ENCODE data around the gene DUOXA1.
A peak's percentile ranks its signal among the peaks of the same experiment; 100 is the strongest.

DUOXA1 gene

DNA sequence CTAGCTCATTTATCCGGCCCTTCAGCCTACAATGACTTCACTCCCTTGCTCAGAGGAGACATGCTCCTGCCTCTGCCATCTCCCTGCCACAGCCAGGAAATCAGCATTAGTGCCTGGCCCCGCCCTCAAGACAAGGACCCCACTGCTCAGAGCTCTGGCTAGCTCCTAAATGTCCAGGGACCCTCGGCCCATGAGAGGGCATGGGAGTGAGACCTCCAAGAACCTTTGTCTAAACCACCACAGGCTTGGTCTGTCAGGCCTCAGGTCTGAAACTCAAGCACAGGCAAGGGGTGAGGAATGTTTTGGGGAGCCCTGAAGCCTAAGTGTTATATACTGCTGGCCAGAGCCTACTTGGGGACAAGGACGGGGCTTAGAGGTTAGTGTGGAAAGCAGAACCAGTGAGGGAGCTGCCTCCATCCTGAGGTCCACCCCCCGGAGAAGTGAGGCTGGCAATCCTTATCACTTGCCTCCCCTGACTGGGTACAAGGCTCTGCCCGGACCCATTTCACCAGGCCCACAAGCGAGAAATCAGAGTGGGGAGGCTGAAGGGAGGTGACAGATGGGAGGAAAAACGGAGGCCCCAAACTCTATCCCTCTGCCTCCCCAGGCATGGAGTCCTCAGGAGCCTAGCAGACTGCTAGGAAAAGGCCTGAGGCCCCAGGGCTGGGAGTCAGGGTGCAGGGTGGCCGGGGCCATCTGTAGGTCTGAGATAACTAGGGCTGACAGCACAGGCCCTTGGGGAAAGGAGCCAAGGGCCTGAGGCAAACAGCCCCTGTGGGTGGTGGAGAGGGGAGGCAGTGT is 39.3 kb upstream of the DUOXA1 start:
- TF ChIP-seq, protein P1, sequence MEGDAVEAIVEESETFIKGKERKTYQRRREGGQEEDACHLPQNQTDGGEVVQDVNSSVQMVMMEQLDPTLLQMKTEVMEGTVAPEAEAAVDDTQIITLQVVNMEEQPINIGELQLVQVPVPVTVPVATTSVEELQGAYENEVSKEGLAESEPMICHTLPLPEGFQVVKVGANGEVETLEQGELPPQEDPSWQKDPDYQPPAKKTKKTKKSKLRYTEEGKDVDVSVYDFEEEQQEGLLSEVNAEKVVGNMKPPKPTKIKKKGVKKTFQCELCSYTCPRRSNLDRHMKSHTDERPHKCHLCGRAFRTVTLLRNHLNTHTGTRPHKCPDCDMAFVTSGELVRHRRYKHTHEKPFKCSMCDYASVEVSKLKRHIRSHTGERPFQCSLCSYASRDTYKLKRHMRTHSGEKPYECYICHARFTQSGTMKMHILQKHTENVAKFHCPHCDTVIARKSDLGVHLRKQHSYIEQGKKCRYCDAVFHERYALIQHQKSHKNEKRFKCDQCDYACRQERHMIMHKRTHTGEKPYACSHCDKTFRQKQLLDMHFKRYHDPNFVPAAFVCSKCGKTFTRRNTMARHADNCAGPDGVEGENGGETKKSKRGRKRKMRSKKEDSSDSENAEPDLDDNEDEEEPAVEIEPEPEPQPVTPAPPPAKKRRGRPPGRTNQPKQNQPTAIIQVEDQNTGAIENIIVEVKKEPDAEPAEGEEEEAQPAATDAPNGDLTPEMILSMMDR (IDR thresholded peaks at IDR 0.05; ENCODE audit: low read depth, low read length, missing control alignments), result no peak

DNA sequence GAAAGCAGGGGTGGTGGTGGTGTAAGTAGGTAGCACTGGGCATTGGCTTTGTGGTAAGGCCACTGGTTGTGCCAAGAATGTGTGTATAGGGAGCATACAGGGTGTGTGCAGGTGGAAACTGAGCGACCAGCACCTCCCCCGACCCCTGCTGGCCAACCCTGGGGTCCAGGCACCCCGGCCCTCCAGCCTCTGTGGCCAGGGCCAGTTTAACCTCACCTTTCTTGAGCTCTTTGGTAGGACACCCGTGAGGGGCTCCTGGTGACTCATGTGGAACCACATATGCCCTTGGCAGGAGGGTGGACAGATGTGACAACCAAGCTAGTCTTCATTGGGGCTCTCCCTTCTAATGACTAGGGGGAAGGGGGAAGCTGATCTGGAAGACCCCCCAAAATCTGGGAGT is 38.6 kb upstream of the DUOXA1 start:
- TF ChIP-seq, protein P1 (IDR thresholded peaks at IDR 0.05; ENCODE audit: low read depth, low read length, missing control alignments), result no peak
- H3K4me3 ChIP-seq (replicated peaks; ENCODE audit: low read depth, low read length), result no peak overlapping the region

More for the DNA sequence above, 39.3 kb upstream of the DUOXA1 start:
- no peak for DNase-seq (ENCODE audit: extremely low read depth, low read depth)
- H3K4me3 ChIP-seq (replicated peaks; ENCODE audit: low read depth, low read length), result no peak overlapping the region

DNA sequence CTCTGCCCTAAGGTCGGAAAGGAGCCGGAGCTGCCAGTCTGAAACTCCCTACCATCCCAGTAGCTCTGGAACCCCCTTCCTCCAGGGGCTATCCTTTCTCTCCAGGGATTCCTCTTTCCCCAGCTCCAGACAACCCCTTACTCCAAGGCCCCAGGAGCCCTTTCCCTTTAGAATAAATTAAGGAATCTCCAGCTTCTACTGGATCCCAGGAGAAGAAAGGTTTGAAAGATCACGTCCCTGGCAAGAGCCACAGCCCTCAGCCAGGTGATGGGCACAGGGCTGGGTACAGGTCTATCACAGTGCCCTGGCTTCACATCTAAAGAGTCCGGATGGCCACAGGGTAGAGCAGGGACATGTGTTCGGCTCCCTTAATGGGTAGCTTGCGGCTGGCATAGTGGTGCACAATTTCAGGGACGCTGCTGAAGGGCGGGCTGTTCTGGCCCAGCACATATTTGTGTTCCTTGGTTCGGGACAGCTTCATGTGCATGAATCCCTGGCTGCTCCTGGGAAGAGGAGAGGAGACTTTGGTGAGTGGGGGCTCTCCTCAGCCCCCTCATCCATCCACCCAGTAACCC is 38.0 kb upstream of the DUOXA1 start:
- TF ChIP-seq, protein P1 (IDR thresholded peaks at IDR 0.05; ENCODE audit: low read depth, low read length, missing control alignments), result no peak
- H3K4me3 ChIP-seq (replicated peaks; ENCODE audit: low read depth, low read length), result peak overlapping the region; percentile 34; the same call in 1 of the 2 replicates
- DNase-seq (ENCODE audit: extremely low read depth, low read depth), result no peak

More for the DNA sequence above, 38.6 kb upstream of the DUOXA1 start:
- DNase-seq (ENCODE audit: extremely low read depth, low read depth), result no peak

DNA sequence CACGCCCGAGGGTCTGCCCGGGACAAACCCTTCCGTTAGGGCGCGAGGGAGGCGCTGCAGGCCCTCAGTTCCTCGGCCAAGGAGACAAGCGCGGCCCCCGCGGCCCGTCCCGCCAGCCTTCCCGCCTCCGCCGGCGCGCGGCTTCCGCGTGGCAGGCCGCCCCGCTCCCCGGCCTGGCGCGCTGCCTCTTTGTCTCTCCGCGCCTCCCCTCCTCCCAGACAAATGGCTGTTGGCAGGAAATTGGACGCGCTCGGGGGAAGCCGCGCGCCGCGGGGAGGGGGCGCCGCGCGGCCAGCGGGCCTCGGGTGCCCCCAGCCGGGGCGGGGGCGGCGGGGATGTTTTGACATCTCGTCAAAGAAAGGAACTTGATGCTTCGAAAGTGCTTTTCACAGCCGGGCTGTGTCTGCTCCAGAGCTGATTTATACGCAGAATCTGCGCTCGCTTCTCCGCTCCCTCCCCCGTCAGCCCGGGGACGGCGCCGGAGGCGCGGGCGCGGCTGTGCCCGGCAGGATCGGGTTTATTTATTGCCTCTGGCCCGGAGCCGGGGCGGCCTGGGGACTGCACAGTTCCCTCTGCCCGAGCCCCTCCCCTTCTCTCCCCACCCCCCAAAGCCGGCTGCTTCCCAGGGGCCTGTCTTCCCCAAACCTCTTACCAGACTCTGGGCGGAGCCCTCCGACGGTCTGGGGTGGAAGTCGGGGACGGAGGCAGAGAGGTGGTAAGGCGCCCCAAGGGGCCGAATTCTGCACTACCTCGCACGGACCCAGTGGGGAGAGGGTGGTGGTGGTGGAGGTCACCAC is 37.4 kb upstream of the DUOXA1 start:
- peak overlapping the region; percentile 34 for H3K4me3 ChIP-seq (replicated peaks; ENCODE audit: low read depth, low read length)
- TF ChIP-seq, protein P1 (IDR thresholded peaks at IDR 0.05; ENCODE audit: low read depth, low read length, missing control alignments), result peak; percentile 59
- peak; percentile 47 for DNase-seq (ENCODE audit: extremely low read depth, low read depth)

DNA sequence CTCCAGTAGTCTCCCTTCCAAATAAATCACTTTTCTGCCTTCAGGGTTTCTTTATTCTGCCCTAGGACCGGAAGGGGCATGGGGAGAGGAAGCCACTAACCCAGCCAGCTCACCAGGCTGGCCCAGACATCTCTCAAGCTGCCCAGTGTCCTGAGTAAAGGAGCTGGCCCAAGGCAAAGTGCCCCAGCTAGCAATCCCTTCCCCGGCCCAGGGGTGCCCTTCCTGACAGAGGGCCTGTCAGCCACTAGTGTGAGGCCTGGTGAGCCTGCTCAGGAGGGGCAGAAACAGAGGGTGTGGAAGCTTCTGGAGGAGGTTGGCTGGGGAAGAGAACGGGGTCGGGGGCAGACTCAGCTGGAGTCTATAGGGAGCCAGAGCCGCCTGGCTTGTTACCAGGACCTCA is 35.9 kb upstream of the DUOXA1 start:
- DNase-seq (ENCODE audit: extremely low read depth, low read depth), result no peak
- H3K4me3 ChIP-seq (replicated peaks; ENCODE audit: low read depth, low read length), result no peak overlapping the region
- TF ChIP-seq, protein P1 (IDR thresholded peaks at IDR 0.05; ENCODE audit: low read depth, low read length, missing control alignments), result no peak

DNA sequence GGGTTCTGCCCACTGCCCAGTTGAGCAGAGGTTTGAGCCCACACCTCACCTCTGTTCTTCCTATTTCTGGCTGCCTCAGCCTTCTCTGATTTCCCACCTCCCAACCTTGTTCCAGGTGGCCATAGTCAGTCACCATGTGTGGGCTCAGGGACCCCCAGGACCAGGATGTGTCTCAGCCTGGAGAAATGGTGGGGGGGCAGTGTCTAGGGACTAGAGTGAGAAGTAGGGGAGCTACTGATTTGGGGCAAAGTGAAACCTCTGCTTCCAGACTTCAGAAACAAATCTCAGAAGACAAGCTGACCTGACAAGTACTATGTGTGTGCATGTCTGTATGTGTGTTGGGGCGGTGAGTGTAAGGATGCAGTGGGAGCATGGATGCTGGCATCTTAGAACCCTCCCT is 35.2 kb upstream of the DUOXA1 start:
- no peak for DNase-seq (ENCODE audit: extremely low read depth, low read depth)
- no peak overlapping the region for H3K4me3 ChIP-seq (replicated peaks; ENCODE audit: low read depth, low read length)
- TF ChIP-seq, protein P1 (IDR thresholded peaks at IDR 0.05; ENCODE audit: low read depth, low read length, missing control alignments), result no peak

All from HFF-Myc (cell line).